HG03097 (cell line): Measurements from ENCODE around the gene CD2BP2.
A peak's percentile ranks its signal among the peaks of the same experiment; 100 is the strongest.

Experiments used
- ATAC-seq: cut with Tn5 transposase; IDR thresholded peaks from one replicate; pipeline ENCODE4 v1.9.1; 2021; ENCODE audit not compliant: unreplicated experiment, low FRiP score

The CD2BP2 gene

GRCh38 chr16:30379158-30379783, 24.2 kb upstream of the CD2BP2 start:
- ATAC-seq: no peak

DNA sequence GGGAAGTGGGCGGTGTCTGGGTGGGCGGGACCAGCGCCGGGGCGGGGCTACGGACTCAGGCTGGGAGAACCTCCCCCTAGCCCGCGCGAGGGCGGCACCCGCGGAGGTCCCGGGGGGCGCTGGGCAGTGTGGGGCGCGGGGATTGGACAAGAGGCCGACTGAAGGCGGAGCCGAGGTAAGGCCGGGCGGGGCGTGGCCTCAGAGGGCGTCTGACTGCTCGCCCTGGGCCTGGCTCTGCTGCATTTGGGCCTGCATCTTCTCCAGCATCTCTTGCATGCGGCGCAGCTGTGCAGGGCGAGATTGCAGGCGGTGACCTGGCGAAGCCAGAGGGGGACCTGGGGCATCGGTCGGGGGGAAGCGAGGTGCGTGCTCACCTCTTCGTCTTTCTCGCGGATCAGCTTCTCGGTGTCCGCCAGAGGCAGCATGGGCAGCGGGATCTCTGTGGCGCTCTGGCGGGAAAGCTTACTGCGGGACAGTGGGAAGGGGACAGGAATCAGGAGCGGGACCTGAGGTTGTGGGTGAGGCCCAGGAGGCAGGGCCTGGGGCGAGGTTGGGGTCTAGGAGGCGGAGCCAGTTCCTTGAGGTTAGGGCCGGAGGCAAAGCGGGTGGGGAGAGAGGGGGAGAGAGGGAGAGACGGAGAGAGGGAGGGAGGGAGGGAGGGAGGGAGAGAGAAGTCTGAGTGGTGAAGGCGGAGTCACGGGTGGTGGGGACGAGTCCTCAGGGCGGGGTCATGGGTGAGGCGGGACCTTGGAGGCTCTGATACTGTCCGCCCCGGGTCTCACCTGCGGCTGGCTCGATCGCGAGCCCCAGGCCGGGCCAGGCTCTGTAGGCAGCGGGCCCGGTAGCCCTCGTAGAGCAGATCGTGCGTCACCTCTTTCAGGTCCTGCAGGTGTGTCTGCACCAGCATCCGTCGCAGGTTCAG, 23.4 kb upstream of the CD2BP2 start:
- ATAC-seq: peak; percentile 75

GRCh38 chr16:30377812-30378235, 22.7 kb upstream of the CD2BP2 start:
- ATAC-seq: peak; percentile 18

DNA sequence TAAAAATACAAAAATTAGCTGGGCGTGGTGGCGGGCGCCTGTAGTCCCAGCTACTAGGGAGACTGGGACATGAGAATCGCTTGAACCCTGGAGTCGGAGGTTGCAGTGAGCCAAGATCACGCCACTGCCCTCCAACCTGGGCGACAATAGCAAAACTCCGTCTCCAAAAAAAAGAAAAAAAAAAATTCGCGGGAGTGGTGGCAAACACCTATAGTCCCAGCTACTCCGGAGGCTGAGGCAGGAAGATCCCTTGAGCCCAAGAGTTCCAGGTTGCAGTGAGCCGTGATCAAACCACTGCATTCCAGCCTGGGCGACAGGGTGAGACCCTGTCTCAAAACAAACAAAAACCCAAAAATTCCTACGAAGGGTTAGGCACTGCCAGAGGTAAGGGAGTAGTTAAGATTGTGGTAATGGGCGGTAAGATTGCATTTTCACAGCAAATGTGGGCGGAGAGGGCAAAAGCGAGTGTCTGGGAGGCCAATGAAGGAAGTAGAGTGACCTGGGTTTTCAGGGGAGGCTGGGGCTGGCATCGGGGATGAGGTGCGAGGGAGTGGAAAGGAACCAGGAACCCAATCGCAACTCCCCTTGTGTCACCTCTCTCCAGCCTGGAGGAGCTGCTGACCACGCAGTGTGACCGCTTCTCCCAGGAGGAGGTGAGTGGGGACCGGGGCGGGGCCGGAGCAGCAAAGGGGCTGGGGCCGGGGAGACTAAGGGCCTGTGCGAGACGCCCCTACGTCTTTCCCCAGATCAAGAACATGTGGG, 22.1 kb upstream of the CD2BP2 start:
- no peak for ATAC-seq

DNA sequence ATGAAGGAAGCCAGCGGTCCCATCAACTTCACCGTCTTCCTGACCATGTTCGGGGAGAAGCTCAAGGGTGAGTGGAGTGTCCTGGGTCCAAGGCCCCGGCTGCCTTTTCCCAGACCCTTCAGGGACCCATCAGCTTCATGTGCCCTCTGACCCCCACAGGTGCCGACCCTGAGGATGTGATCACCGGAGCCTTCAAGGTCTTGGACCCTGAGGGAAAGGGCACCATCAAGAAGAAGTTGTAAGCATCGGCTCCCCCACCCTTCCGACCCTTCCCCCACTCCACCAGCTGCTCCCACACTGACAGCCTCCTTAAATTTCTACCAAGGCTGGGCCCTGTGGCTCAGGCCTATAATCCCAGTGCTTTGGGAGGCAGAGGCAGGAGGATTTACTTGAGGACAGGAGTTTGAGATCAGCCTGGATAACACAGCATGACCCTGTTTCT, 21.4 kb upstream of the CD2BP2 start:
- no peak for ATAC-seq

GRCh38 chr16:30375864-30376263, 20.8 kb upstream of the CD2BP2 start:
- no peak for ATAC-seq

- no peak for ATAC-seq
These were observed 19.4 kb upstream of the CD2BP2 start, which contains the start of gene MYL11 for GRCh38 chr16:30374538-30374937. TSS of gene MYL11 (plus strand) at chr16:30374802. CDS start at chr16:30374858, 56 bp downstream.

DNA sequence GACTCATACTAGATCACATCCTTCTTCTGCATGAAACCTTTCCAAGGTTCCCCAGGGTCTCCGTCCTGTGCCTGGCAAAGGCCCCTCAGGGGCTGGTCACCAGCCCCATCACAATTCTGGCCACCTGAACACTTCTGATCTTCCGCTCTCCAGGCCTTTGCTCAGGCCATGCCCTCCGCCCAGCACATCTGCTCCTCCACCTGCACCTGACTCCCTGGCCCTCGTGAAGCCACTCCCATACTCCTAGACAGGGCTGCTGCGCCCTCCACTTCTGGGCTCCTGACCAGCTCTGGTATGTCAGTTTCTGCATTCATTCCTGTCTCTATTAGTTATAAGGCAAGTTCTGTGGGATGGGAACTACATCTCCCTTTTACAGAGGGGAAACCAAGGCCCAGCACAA, 17.6 kb upstream of the CD2BP2 start:
- no peak for ATAC-seq

DNA sequence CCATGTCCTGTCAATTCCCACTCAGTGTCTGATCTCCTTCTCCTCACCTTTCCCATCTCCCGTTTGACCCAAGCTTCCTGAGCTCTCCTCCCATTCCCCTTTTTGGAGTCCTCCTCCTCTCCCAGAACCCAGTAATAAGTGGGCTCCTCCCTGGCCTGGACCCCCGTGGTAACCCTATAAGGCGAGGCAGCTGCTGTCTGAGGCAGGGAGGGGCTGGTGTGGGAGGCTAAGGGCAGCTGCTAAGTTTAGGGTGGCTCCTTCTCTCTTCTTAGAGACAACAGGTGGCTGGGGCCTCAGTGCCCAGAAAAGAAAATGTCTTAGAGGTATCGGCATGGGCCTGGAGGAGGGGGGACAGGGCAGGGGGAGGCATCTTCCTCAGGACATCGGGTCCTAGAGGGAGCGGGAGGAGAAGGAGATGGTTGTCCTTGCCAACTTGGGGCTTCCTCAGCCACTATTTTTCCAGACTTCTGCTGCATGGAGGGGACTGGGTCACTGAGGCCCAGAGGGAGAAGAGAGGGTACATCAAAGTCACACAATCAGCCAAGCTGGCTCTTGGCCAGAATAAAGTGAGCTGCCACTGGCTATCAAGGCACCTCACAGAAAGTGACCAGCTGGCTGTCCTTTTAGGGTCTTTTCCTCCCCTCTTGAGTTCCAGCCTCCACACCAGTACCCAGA, 17.1 kb upstream of the CD2BP2 start:
- no peak for ATAC-seq

DNA sequence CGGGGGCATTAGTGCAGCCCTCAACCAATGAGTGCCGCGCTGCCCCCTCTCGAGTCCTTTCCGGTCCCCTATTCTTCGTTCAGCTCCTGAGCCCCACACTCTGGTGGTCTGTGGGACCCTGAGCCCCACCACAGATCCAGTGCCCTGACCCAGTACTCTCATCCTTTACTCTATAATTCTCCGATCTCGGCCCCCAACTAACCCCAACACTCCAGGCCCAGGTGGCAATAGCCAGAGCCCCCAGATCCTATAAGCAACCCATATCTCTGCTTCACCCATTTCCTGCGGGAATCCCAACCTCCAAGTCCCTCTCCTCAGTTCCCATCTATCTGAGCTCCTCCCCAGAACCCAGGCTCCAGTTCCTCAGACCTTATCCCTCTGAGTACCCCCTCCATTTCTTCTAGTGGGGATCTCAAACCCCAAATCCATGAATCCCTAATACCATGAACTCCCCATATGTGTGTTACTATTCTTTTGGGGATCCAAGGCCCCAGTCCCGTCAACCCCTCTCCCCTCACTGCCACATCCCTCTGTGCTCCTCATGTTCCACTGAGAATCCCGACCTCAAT, 16.2 kb upstream of the CD2BP2 start:
- no peak for ATAC-seq

DNA sequence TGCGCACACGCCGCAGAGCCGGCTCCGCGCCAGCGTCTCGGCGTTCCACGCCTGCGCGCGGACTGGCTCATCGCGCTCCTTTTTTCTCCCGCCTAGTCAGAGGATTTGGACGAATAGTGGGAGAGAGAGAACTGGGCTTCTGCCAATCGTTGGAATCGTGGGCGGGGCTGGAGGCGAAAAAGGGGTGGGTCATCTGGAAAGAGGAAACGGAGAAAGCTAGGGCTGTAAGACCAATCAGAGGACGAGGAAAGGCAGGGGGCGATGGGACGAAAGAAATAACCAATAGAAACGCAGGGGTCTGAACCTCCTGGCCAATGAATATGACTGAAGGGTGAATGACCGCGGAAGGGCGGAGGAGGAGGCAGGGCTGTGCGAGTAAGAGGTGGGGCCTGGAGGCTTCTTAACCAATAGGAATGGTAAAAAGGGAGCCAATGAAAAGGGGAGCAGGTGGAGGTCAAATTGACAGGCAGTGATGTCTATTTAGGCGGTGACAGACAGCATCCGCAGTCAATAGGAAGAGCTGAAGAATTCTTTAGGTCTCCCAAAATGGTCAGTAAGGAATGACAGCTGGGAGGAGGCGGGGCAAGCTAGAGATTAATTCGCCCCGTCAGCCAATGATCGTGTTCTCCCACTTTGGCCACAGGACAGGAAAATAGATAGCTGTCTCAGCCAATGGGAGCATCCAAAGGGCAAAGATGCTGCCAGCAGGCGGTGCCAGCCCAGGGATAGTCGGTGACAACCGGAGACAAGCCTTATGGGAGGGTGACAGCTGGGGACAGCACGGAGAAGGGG, 15.5 kb upstream of the CD2BP2 start, which contains the start of gene TBC1D10B:
Gene TBC1D10B, minus strand, starts transcription at position 39 of the 792 bp plus-strand sequence. CDS start 311 bp downstream, outside the sequence.
- ATAC-seq: peak; percentile 72

DNA sequence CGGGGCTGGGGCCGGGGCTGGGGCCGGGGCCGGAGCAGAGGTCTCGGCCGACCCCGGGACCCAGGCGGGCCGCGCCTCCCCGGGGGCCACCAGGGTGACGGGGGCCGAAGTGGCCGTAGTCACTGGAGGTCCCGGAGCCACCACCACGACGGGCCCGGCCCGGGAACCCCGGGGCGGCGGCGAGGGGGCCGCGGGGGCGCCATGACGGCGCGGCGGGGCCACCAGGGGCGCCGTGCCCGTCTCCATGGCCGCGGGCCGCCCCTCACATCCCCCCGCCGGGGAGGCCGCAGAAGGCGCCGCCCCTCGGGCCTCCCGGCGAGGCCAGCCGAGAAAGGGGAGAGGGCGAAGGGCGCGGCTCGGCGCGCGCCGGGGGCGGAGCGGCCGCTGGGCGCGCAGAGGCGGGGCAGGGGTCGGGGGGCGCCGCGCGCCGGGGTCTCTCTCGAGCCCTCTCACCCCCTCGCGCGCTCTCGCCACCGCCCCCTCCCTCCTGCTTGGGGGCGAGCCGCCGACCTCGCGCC, 14.9 kb upstream of the CD2BP2 start:
- ATAC-seq: peak; percentile 9

DNA sequence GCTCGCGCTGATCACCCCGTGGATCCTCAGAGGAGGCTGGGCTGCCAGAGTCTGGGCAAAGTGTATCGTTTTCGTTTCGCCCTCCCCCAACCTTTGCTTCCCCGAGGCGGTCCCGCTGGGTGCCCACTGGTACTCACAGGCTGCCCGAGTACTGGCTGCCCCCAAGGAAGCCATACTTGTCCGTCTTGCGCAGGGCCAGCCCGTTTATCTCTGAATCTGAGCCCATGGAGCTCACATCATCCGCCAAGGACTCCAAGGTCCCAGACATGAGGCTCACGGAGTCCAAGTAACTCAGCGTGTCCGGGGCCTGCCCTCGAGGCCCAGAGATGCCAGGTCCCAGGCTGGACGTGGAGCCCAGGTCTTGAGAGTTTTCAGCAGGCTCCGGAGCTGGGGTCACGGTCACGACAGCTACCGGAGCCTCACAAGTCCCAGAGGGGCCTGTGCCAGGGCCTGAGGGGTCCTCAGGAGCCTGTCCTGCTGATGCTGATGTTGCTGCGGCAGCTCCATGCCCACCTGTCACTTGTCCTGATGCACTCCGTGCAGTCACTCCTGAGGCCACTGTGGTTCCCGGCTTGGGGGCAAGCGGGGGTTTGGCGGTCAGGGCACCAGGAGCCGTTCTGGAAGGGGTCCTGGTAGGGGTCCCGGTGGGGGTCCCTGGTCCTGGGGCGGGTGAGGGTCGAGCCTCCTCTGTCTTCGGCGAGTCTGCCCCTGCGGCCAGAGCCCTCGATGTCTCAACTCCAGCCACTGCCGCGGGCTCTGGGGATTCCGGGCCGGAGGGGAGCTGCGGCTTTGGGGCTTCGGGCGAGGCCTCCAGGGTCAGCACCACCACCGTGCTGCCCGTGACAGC, 14.2 kb upstream of the CD2BP2 start:
- no peak for ATAC-seq

DNA sequence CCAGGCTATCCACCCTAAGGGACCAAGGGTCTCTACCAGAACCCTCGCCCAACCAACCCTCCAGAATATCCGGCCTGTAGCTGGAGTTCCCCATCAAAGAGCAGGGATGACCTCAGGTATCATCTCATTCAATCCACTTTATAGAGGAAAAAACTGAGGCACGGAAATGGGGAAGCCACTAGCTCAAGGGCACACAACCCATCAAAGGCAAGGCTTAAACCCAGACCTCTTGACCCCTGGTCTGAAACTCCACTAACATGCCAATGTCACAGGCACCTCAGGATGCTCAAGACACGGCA, 13.6 kb upstream of the CD2BP2 start:
- no peak for ATAC-seq

- ATAC-seq: no peak
These were observed 13.1 kb upstream of the CD2BP2 start for GRCh38 chr16:30368122-30368791.

DNA sequence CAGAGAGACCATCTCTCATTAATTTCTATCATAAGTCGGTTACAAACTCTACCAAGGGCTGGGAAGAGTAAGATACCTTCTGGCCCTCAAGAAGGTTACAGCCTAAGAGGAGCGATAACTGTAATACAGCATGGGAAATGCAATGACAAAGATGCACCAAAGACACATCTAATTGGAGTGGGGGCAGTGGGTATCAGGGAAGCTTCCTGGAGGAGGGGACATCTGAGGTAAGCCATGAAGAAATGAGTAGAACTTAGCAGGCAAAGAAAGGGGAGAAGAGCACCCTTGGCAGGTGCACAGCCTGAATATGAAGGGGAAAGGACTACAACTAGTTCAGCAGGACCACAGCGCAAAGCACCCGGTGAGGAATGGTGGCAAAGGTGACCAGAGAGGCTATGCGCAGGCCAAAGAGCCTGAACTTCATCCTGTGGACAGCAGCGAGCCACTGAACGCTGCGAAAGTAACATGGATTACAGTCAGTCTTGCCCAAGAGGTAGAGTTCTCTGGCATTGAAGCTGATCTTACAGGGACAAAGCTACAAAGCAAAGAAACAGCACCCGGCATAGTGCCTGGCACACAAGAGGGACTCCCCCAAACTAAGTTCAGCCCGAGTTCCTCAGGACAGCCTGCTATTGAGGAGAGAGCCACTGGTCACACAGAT, 12.4 kb upstream of the CD2BP2 start:
- ATAC-seq: no peak

- ATAC-seq: no peak
These were observed 11.4 kb upstream of the CD2BP2 start for GRCh38 chr16:30366511-30366910.
